ENCODE data around the gene TRIM9.

Gene TRIM9

DNA sequence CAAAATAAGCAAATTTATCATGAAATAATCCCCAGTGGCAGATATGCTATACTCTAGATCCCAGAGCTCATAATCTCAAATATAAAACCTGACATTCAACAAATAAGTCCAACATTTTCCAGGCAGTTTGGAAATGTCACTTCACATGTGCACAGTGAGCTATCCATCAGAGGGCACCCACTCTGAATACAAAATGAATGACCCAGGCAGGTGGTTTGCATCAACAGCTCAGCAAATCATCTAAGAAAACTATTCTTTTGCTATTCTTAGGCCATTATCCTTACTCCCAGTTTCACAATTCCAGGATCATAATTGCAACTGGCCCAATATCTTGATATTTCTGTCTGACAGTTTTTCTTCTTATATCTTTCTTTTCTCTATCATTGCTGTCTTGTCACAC is 38.5 kb downstream of the TRIM9 start:
- TF ChIP-seq CTCF (IDR thresholded peaks at IDR 0.05; ENCODE audit: borderline replicate concordance, control extremely low read depth, extremely low read depth, insufficient read depth, missing control alignments), result no peak
- in situ Hi-C loops (cut with MboI; ENCODE audit: low sequenced_read_pairs, unreplicated experiment), result no loop called here
- no peak for DNase-seq (ENCODE audit: low spot score)

GRCh38 chr14:51053157-51053556 is 41.7 kb downstream of the TRIM9 start:
- no peak for TF ChIP-seq CTCF (IDR thresholded peaks at IDR 0.05; ENCODE audit: borderline replicate concordance, control extremely low read depth, extremely low read depth, insufficient read depth, missing control alignments)
- in situ Hi-C loops (cut with MboI; ENCODE audit: low sequenced_read_pairs, unreplicated experiment), result no loop called here
- no peak for DNase-seq (ENCODE audit: low spot score)

GRCh38 chr14:51044961-51045360 is 49.9 kb downstream of the TRIM9 start:
- DNase-seq (ENCODE audit: low spot score), result no peak
- TF ChIP-seq CTCF (IDR thresholded peaks at IDR 0.05; ENCODE audit: borderline replicate concordance, control extremely low read depth, extremely low read depth, insufficient read depth, missing control alignments), result no peak
- in situ Hi-C loops (cut with MboI; ENCODE audit: low sequenced_read_pairs, unreplicated experiment), result no loop called here

- DNase-seq (ENCODE audit: low spot score), result no peak
- TF ChIP-seq CTCF (IDR thresholded peaks at IDR 0.05; ENCODE audit: borderline replicate concordance, control extremely low read depth, extremely low read depth, insufficient read depth, missing control alignments), result no peak
- in situ Hi-C loops (cut with MboI; ENCODE audit: low sequenced_read_pairs, unreplicated experiment), result no loop called here
Observed at GRCh38 chr14:51041883-51042282, 53.0 kb downstream of the TRIM9 start.

DNA sequence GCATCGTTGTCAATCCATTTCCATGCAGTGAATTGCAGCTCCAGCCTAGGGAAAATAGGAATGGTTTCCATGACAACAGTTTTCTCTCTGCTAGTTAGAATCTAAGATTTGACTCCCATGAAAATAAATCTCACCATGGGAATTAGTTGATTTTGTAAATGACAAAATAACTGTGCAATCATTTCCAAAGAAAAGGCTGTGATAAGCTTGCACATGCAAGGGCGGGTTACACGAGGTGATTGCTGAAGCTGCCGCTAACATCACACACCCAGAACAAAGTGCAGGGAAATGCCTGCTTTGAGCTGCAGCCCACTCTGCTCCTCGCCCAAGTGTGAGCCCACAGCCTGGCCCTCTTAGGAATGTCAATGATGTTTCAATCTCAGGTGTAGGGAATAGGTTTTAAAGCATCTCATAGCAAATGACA is 53.8 kb downstream of the TRIM9 start:
- TF ChIP-seq CTCF (IDR thresholded peaks at IDR 0.05; ENCODE audit: borderline replicate concordance, control extremely low read depth, extremely low read depth, insufficient read depth, missing control alignments), result no peak
- in situ Hi-C loops (cut with MboI; ENCODE audit: low sequenced_read_pairs, unreplicated experiment), result no loop called here
- DNase-seq (ENCODE audit: low spot score), result no peak

DNA sequence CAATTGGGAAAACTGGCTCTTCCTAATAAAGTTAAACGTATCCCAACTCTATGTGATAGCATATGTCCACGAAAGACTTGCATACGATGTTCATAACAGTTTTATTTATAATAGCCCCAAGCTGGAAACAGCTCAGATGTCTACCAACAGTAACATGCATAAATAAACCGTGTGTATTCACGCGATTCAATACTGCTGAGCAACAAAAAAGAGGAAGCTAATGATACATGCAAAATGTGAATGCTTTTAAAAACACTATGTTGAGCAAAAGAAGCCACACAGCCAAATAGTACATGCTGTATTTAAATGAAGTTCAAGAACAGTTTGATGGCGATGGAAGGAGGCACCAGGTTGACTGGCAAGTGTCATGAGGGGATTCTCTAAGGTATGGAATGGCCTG is 55.7 kb downstream of the TRIM9 start:
- TF ChIP-seq CTCF (IDR thresholded peaks at IDR 0.05; ENCODE audit: borderline replicate concordance, control extremely low read depth, extremely low read depth, insufficient read depth, missing control alignments), result no peak
- DNase-seq (ENCODE audit: low spot score), result no peak
- in situ Hi-C loops (cut with MboI; ENCODE audit: low sequenced_read_pairs, unreplicated experiment), result no loop called here
